Transverse colon (tissue), 4 donors: ENCODE data around the gene ARL8B.

Source experiments
- CTCF ChIP-seq, 5 experiments: fragments of 200-600 bp in 3 of 5; fragments of 450-650 bp in 2 of 5; sonication (generic) in 3 of 5; IDR thresholded peaks; 1 replicate in 2 of 5; 2 replicates in 3 of 5; pipeline ENCODE4 v1.5.1; 2016 to 2017; ENCODE audit warnings: antibody characterized with exemption in 5 of 5, inconsistent platforms in 3 of 5, mild to moderate bottlenecking in 2 of 5, moderate library complexity in 1 of 5
- POLR2AphosphoS5 ChIP-seq, 3 donors: sonication (generic); formaldehyde crosslinking; IDR thresholded peaks; one replicate each; pipeline ENCODE4 v1.6.1; 2016; ENCODE audit warnings: antibody characterized with exemption in 3 of 3

- TF ChIP-seq POLR2AphosphoS5 (IDR thresholded peaks at IDR 0.05) = no peak
- no peak for TF ChIP-seq CTCF (IDR thresholded peaks at IDR 0.05)
Observed at GRCh38 chr3:5102532-5102931, 19.6 kb upstream of the ARL8B start.
